Measurements from ENCODE around the gene UNKL. TPM values are rescaled to one million over a fixed set of nuclear protein-coding genes. Genes with fewer than 3 reads are reported as not detected.

UNKL gene
- total RNA-seq, 1 donor from 2014 or later = 70.7 TPM

GRCh38 chr16:1347962-1348361, 66.5 kb downstream of the UNKL start:
- H3K4me3 Mint-ChIP-seq = no peak overlapping the region

GRCh38 chr16:1347286-1347855, 67.1 kb downstream of the UNKL start:
- peaks cover 21% of the 10 kb centered on the region for H3K36me3 Mint-ChIP-seq (ENCODE audit: low read depth)
- POLR2A ChIA-PET = interaction anchor here (0.8 kb wide), 1 partner anchor 17 kb away, joined by 5 read pairs; no protein-coding TSS in a partner anchor
- CTCF ChIA-PET = no interaction called here
- no peaks in the 10 kb centered on the region for H3K9me3 Mint-ChIP-seq
- intact Hi-C loops (cut with micrococcal nuclease) = no loop called here
- no peaks in the 10 kb centered on the region for H3K27me3 Mint-ChIP-seq
- TF ChIP-seq, protein P1, sequence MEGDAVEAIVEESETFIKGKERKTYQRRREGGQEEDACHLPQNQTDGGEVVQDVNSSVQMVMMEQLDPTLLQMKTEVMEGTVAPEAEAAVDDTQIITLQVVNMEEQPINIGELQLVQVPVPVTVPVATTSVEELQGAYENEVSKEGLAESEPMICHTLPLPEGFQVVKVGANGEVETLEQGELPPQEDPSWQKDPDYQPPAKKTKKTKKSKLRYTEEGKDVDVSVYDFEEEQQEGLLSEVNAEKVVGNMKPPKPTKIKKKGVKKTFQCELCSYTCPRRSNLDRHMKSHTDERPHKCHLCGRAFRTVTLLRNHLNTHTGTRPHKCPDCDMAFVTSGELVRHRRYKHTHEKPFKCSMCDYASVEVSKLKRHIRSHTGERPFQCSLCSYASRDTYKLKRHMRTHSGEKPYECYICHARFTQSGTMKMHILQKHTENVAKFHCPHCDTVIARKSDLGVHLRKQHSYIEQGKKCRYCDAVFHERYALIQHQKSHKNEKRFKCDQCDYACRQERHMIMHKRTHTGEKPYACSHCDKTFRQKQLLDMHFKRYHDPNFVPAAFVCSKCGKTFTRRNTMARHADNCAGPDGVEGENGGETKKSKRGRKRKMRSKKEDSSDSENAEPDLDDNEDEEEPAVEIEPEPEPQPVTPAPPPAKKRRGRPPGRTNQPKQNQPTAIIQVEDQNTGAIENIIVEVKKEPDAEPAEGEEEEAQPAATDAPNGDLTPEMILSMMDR (IDR thresholded peaks at IDR 0.05) = no peak
- H3K4me1 Mint-ChIP-seq = peaks cover 28% of the 10 kb centered on the region
- no peak overlapping the region for H3K4me3 Mint-ChIP-seq
- DNase-seq = no peak
- no peak for ATAC-seq (ENCODE audit: low read depth)
- no peak overlapping the region for H3K27ac Mint-ChIP-seq

More at GRCh38 chr16:1347962-1348361, 66.5 kb downstream of the UNKL start:
- H3K9me3 Mint-ChIP-seq = no peaks in the 10 kb centered on the region
- no peak overlapping the region for H3K27ac Mint-ChIP-seq
- peaks cover 27% of the 10 kb centered on the region for H3K4me1 Mint-ChIP-seq
- POLR2A ChIA-PET = interaction anchor here (0.8 kb wide), 1 partner anchor 17 kb away, joined by 5 read pairs; no protein-coding TSS in a partner anchor
- peaks cover 21% of the 10 kb centered on the region for H3K36me3 Mint-ChIP-seq (ENCODE audit: low read depth)
- DNase-seq (no peak), ATAC-seq (ENCODE audit: low read depth) (no peak)
- intact Hi-C loops (cut with micrococcal nuclease) = no loop called here
- no peaks in the 10 kb centered on the region for H3K27me3 Mint-ChIP-seq
- TF ChIP-seq, protein P1 (IDR thresholded peaks at IDR 0.05) = no peak
- CTCF ChIA-PET = no interaction called here

DNA sequence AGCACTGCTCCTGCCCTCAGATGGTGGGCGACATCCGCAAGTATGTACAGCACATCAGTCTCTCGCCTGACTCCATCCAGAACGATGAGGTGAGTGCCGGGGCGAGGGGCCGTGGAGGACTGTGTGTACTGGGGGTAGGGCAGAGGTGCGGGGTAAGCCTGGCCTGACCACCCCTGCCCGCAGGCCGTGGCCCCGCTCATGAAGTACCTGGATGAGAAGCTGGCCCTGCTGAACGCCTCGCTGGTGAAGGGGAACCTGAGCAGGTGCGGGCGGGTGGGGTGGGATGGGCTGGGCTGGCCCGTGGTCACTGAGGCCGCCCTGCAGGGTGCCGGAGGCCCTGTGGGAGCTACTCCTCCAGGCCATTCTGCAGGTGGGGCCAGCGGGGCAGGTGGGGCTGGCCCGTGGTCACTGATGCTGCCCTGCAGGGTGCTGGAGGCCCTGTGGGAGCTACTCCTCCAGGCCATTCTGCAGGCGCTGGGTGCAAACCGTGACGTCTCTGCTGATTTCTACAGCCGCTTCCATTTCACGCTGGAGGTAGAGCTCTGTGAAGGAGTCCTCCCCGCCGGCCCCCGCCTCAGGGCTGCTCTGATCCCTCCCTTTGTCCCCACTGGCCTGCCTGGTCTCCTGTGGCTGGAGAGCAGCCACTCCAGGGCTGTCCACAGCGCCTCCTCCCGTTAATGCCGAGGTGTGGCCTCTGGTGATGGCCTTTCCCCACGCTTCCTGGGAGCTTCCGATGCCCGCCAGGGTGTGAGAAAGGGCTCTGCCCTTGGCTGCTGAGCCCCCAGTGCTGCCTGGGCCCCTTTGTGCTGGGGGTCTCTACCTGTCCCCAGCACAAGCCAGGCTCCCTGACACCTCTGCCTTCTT, 67.8 kb downstream of the UNKL start:
- Mint-ChIP-seq H3K36me3 (ENCODE audit: low read depth) (peaks cover 21% of the 10 kb centered on the region), H3K4me1 (peaks cover 31% of the 10 kb centered on the region), H3K4me3 (no peak overlapping the region), H3K9me3 (no peaks in the 10 kb centered on the region), H3K27me3 (no peaks in the 10 kb centered on the region), H3K27ac (no peak overlapping the region)
- intact Hi-C loops (cut with micrococcal nuclease) = no loop called here
- CTCF ChIA-PET = no interaction called here
- ATAC-seq (ENCODE audit: low read depth) (no peak), DNase-seq (no peak)
- POLR2A ChIA-PET = no interaction called here
- TF ChIP-seq, protein P1 (IDR thresholded peaks at IDR 0.05) = no peak

DNA sequence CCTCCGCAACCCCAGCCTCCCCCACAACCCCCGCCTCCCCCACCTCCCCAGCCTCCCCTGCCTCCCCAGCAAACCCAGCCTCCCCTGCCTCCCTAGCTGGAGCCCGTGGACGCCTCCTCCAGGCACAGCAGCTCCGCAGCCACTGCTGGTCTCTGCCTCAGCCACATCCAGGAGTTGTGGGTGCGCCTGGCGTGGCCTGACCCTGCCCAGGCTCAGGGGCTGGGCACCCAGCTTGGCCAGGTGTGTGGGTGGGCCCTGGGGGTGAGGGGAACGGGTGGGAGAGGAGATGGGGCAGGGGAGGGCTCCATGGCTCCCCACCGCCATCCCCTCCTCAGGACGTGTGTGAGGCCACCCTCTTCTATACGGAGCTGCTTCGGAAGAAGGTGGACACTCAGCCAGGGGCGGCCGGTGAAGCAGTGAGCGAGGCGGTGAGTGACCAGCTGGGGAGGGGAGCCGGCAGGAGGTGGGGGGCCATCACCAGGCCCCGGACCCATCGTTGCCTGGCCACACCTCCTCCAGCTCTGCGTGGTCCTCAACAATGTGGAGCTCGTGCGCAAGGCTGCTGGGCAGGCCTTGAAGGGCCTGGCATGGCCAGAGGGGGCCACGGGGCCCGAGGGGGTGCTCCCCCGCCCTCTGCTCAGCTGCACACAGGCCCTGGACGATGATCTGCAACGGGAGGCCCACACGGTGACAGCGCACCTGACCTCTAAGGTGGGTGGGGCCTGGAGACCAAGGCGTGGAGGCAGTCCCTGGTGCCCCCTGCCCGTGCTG, 68.7 kb downstream of the UNKL start:
- TF ChIP-seq, protein P1 (IDR thresholded peaks at IDR 0.05) = no peak
- Mint-ChIP-seq H3K27ac (no peak overlapping the region), H3K9me3 (no peaks in the 10 kb centered on the region), H3K4me1 (peaks cover 27% of the 10 kb centered on the region), H3K36me3 (ENCODE audit: low read depth) (peaks cover 21% of the 10 kb centered on the region), H3K4me3 (no peak overlapping the region), H3K27me3 (no peaks in the 10 kb centered on the region)
- ATAC-seq (ENCODE audit: low read depth) (no peak), DNase-seq (no peak)
- POLR2A ChIA-PET = interaction anchor here (1.4 kb wide), 1 partner anchor 36 kb away, joined by 3 read pairs; the partner anchor contains the start of gene UBE2I
- intact Hi-C loops (cut with micrococcal nuclease) = no loop called here
- CTCF ChIA-PET = no interaction called here

Data from activated B cell treated with CpG ODN at 0.5 μM for 24 hours (primary cell).